OCI-LY1 (cell line): ENCODE results near the gene CHST11.

Experiments used
- EZH2 ChIP-seq: fragments of 200-600 bp; sonication (generic), shearing (Covaris generic); IDR thresholded peaks from 2 replicates; pipeline ENCODE4 v1.8.0; 2017; ENCODE audit warnings: borderline replicate concordance, mixed run types, mild to moderate bottlenecking, antibody characterized with exemption, low read length, moderate library complexity, mixed read lengths
- TF ChIP-seq, protein P1 (sequence below): fragments of 200-600 bp; sonication (generic), shearing (Covaris generic); IDR thresholded peaks from 2 replicates; pipeline ENCODE4 v1.5.1; 2017; ENCODE audit warnings: mild to moderate bottlenecking, antibody characterized with exemption, low read length, moderate library complexity, mixed read lengths

DNA sequence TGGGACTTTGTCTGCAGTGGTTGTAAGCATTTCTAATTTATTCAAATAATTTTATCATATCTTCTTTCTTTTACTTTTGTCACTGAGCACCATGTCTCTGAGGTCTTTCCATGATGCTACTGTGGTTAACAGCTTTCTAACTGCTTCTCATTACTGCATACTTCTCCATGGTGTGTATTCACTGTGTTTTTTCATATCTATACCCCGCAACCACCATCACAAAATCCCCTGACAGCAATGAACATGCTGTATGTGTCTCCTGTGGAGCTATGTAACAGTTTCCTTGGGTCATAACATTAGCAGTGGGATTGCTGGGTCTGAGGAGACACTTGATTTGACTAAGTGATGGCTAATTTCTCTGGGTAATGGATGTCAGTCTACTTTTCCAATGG is 29.2 kb upstream of the CHST11 start:
- TF ChIP-seq EZH2: no peak
- TF ChIP-seq, protein P1, sequence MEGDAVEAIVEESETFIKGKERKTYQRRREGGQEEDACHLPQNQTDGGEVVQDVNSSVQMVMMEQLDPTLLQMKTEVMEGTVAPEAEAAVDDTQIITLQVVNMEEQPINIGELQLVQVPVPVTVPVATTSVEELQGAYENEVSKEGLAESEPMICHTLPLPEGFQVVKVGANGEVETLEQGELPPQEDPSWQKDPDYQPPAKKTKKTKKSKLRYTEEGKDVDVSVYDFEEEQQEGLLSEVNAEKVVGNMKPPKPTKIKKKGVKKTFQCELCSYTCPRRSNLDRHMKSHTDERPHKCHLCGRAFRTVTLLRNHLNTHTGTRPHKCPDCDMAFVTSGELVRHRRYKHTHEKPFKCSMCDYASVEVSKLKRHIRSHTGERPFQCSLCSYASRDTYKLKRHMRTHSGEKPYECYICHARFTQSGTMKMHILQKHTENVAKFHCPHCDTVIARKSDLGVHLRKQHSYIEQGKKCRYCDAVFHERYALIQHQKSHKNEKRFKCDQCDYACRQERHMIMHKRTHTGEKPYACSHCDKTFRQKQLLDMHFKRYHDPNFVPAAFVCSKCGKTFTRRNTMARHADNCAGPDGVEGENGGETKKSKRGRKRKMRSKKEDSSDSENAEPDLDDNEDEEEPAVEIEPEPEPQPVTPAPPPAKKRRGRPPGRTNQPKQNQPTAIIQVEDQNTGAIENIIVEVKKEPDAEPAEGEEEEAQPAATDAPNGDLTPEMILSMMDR: no peak
